K562 (cell line): ENCODE data around the gene LHPP.

Source experiments
- CTCF ChIP-seq, 3 experiments: IDR thresholded peaks in 2 of 3; conservative IDR thresholded peaks in 1 of 3; 2 replicates each; pipeline ENCODE4 v1.5.1; 2011 to 2012; ENCODE audit warnings: low read length in 3 of 3, mild to moderate bottlenecking in 3 of 3, control low read depth in 2 of 3, improper control_type of control experiment in 1 of 3, inconsistent platforms in 1 of 3, low read depth in 1 of 3, mixed read lengths in 1 of 3, moderate library complexity in 1 of 3; ENCODE audit not compliant: insufficient read depth in 2 of 3
- HNRNPLL ChIP-seq: fragments of 200-400 bp; formaldehyde crosslinking; IDR thresholded peaks from 2 replicates; pipeline ENCODE4 v1.6.1; 2017; ENCODE audit warnings: low read length, low read depth, mild to moderate bottlenecking; ENCODE audit not compliant: poor library complexity, severe bottlenecking
- MLX ChIP-seq, 2 experiments: fragments of 450-650 bp in 1 of 2; sonication (generic) in 1 of 2; formaldehyde crosslinking; conservative IDR thresholded peaks; 2 replicates each; pipeline versions ENCODE4 v1.4.0 to v1.8.1; 2020 to 2022; ENCODE audit warnings: mild to moderate bottlenecking in 1 of 2, missing genetic modification reagents in 1 of 2
- POLR2AphosphoS5 ChIP-seq: IDR thresholded peaks from 2 replicates; pipeline ENCODE4 v1.6.1; 2011; ENCODE audit warnings: mild to moderate bottlenecking, low read depth, low read length, moderate library complexity; ENCODE audit not compliant: control insufficient read depth, insufficient read depth
- SOX6 ChIP-seq: fragments of 450-650 bp; IDR thresholded peaks from 2 replicates; pipeline ENCODE4 v1.6.1; 2014; ENCODE audit warnings: mild to moderate bottlenecking
- YY1 ChIP-seq, 3 experiments: IDR thresholded peaks; 2 replicates each; pipeline ENCODE4 v1.6.1; 2011; ENCODE audit warnings: low read length in 2 of 3, mild to moderate bottlenecking in 2 of 3, moderate library complexity in 2 of 3, borderline replicate concordance in 1 of 3, control low read depth in 1 of 3, low read depth in 1 of 3; ENCODE audit not compliant: insufficient read depth in 3 of 3, insufficient replicate concordance in 2 of 3, control insufficient read depth in 1 of 3, insufficient read length in 1 of 3; ENCODE audit errors: extremely low read depth in 1 of 3

- TF ChIP-seq CTCF (IDR thresholded peaks at IDR 0.05 in 2 of 3, conservative IDR thresholded peaks at IDR 0.05 in 1 of 3; ENCODE audit: insufficient read depth in 2 of 3, low read depth in 1 of 3, low read length in 3 of 3), result no peak
- no peak for TF ChIP-seq SOX6
- TF ChIP-seq POLR2AphosphoS5, result no peak
- TF ChIP-seq YY1 (IDR thresholded peaks at IDR 0.05; ENCODE audit: borderline replicate concordance in 1 of 3, control insufficient read depth in 1 of 3, extremely low read depth in 1 of 3, insufficient read depth in 3 of 3, insufficient read length in 1 of 3, insufficient replicate concordance in 2 of 3, low read depth in 1 of 3, low read length in 2 of 3), result no peak
- TF ChIP-seq HNRNPLL, result no peak
- TF ChIP-seq MLX (CRISPR knock-in tag; conservative IDR thresholded peaks at IDR 0.05), result no peak
Measured at GRCh38 chr10:124608093-124608721, 146.6 kb downstream of the LHPP start.
